LoVo (cell line): Measurements from ENCODE around the gene ANKS1B.

Experiments
- DNase-seq: peaks from one replicate; pipeline ENCODE4 v3.0.0-alpha.2; 2016; ENCODE audit warnings: low spot score

Gene ANKS1B

DNA sequence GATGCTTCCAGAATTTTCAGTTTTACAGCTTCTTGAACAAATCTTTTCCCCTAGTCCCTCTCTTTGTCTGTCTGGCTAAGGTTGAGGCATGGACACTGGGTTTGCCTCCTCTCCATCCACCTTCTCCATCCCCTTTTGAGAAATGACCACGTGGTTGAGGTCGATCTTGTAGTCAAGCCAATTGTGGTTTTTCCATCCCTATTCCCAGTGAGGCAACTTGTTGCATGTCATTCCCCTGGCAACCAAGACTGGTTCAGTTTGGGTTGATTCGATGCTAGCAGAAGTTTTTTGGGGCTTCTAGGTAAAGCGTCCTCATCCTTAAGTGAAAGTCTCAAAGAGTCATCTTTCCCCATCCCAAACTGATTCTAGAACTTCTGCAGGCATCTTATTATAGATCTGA is 1038.9 kb downstream of the ANKS1B start:
- DNase-seq: no peak

DNA sequence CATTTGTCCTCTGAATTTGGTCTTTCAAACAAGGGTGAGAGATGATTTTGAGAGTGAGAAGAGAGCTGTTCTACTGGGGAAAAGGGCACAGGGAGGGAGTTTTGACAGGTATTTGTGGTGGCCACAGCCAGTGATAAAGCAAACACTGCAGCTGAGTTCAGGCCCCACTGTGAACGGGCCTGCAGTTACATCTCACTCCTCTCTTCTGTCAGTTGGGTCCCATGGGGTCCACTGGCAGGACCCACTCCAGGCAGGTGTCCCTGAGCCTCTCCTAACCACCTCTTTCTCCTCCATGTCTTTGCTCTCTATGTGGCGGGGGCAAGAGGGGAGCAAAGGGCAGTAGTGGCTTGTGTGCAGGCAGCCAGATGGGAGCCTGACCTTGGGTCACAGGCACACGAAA is 1044.8 kb downstream of the ANKS1B start:
- no peak for DNase-seq

DNA sequence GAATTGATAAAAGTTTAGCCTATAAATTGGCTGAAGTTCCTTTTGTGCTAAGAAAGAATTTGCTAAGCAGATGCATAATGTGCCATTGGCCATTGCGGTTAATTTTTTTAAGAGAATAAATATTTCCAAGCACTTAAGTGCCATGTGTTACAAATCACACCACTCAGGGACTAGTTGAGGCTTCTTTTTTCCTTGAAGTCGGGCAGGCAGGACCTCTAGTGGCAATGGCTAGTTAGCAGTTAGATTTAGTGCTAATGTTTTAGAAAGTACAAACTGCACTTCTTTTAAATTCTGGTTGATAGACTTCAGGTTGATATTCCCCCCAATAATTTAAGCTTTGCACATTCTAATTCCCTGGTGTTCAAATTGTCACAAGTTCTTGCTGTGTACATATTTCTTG is 1045.4 kb downstream of the ANKS1B start:
- no peak for DNase-seq

DNA sequence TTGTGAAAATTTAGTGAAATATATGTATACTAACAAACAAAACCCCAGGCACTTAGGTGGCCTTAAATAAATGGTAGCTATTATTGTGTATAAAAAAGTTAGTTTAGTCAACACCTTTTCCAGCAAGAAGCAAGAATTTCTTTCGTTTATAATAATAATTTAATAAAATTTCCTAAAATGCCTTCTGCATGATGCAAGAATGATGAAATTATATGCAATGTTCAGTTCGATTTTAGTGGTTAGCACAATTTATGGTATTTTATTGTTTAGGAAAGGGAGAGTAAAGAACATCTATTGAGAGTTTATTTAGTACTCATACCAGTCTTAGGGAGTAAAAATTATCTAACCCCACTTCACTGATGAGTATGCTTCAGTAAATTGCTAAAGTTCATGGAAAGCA is 1048.9 kb downstream of the ANKS1B start:
- no peak for DNase-seq

DNA sequence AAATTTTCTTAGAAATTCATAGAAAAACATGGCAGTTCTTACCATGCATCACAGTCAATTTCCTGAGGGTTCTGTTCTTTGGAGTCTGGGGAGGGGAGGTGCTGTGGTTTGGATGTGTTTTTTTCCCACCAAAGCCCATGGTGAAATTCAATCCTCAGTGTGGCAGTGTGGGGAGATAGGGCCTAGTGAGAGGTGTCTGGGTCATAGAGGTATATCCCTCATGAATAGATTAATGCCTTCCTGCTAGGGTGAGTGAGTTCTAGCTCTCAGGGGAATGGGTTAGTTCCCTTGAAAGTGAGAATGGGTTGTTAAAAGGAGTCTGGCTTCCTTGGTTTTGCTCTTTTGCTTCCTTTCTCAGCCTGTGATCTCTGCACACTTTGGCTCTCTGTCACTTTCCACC is 1061.9 kb downstream of the ANKS1B start:
- DNase-seq: no peak

DNA sequence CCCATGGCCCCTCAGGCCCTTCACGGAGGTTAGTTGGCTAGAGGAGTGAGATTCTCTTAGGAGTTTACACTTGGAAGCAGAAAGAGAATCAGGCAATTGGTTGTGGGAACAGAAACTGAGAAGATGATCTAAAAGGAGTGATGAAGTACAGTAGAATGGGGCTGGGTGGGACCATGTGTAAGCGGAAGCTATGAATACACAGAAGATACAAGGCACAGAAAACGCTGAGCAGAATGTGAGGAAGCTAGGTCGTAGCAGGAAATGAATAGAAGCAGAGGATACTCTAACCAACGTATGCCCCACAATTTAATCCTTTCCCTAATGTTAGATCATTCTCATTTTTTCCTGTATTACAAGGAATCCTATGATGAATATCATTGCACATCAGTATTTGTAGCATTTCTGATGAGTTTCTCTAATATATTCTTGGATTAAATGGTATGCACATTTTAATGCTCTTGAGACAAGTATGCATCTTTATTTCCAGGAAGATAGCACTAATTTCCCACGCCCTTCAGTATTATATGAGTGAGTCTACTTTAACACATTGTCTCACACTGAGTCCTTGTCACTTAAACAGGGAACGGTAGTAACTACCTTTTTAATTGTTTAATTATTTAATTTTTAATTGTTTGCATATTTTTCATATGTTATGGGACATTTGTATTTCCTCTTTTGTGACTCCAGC is 1066.4 kb downstream of the ANKS1B start:
- no peak for DNase-seq

DNA sequence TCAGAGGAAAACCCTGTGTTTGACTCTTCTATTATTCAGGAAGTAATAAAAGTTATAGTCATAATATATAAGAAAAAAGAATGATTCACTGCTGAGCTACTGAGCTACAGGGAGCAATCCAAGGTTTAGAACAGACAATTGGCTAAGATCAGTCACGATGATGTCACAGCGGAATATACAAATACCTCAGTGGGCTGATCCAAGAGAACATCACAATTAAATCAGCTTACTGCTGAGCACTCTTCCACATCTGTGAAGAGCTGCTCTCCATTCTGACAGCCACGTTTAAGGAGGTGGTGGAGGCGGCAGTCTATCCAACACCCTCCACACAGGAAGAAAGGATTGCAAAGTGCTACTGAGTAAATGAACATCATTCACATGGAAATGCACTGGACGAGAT is 1068.6 kb downstream of the ANKS1B start:
- no peak for DNase-seq

DNA sequence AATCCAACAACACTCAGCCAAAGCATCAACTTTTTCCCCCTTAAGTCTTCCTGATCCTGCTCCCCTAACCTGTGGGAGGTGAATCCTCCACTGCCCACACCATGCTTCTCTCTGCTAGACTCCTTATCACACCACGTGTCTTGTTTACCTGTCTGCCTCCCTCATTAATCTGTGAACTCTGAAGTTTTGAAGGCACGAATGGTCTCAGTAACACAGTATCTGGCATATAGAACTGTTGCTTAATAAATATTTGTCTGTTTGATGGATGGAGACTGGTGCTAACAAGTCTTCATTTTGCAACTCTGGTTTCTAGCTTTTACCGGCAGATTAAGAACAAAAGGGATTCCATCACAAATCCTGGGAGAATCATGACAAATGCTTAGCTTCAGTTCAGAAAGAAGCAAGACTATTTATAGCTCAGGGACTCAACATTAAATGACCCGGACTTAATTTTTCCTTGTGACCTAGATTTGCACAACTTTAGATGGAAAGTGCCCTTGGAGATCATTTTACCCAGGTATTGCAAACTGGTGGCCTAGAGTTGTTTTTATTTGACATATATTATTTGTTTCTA is 1072.2 kb downstream of the ANKS1B start:
- DNase-seq: no peak

DNA sequence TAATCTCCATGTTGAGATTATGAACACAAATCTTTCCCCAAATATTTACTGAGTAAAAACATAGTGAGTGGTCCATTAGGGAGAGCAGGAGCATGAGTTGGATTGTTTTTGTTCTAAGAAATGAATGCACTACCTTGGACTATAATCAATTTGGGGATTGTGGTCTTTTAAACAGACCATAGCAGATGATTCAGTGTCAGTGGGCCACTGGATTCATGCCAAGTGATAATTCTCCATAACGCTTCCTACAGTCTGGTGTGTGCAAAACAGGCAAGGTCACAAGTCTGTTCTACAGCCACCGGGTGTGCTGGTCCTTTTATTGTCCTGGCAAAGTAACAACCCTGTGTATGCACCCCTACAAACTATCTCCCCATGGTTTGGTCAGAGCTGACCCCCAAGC is 1073.3 kb downstream of the ANKS1B start:
- no peak for DNase-seq

DNA sequence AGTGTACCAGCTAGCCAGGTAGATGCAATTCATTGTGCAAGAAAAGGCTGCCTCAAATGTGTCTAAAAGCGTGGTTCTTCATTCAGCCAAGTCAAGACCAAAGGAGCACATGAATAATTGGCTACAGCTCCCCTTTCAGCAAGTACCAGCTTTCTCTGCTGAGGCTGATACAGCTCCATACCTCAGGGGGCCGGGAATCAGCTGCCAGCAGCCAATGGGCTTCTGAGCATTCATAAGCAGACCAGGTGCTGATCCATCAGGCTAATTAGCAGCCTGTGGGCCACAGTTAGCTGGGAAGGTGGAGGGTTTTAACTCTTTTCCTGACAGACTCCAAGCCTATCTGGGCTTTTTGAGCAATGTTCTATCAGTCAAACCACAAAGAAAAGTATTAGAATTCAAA is 1075.0 kb downstream of the ANKS1B start:
- no peak for DNase-seq

DNA sequence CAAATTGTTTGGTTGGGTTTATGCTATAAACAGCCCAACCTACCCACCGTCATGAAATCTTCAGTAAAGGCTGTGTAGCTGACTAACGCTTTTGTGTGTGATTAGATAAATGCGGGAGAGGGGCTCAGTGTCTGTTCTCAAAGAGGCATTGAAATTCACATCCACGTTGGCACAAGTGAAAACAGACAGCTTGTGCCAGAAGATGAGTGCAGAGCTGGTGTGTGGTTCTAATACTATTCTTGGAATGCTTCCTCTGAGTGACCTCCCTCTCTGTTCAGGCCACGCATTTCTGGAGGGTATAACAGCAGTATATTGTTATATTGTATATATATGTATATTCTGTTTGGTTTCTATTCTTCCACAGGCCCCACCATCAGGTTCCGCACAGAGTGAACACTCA is 1075.9 kb downstream of the ANKS1B start:
- DNase-seq: no peak

DNA sequence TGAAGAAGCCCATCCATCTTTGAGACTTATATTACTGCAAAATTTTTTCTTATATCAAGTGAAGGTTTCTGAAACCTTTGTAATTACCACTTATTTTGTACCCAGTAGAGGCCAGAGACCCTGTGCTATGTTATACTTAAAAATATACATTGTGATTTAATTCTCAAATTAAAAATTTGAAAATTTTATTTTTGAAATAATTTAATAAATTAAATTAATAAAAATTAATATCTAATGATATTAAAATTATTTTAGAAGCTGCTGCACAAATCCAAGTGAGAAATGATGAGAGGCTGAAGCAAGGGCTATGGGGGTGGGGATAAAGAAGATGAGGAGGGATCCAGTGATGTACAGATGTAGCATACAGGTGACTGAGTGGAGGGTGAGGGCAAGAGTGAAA is 1080.9 kb downstream of the ANKS1B start:
- DNase-seq: no peak

DNA sequence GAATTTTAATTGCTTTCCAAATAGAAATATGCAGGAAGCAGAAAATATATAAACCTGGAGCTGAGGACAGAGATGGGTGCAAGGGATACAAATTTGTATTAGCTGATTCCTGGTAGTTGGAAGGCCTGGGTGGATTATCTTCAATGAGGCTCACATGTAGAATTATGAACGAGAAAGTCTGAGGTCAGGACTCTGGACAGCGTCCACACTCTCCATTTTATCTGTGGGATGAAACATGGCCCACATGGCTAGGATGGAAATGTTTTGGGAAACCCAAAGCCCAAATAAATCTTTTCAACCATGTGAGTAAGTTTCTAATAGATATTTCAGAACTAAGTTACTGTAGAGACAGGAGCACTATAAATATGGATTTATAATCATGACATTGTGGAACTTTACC is 1083.5 kb downstream of the ANKS1B start:
- no peak for DNase-seq

DNA sequence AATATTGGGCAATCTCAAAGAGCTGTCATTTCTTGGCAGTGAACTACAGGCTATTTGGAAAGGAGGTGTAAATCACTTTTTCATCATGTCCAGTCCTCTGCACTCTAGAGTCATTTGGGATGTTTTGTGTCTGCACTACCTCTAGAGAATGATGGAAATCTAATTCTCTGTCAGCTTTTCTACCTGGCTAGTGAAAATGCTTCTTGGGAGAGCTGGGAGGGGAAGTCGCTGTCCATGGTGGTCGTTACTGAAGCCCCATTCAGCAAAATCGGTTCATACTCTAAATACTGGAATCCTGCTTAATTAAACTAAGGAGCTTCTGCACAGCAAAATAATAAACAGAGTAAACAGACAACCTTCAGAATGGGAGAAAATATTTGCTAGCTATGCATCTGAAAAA is 1087.8 kb downstream of the ANKS1B start:
- DNase-seq: no peak

DNA sequence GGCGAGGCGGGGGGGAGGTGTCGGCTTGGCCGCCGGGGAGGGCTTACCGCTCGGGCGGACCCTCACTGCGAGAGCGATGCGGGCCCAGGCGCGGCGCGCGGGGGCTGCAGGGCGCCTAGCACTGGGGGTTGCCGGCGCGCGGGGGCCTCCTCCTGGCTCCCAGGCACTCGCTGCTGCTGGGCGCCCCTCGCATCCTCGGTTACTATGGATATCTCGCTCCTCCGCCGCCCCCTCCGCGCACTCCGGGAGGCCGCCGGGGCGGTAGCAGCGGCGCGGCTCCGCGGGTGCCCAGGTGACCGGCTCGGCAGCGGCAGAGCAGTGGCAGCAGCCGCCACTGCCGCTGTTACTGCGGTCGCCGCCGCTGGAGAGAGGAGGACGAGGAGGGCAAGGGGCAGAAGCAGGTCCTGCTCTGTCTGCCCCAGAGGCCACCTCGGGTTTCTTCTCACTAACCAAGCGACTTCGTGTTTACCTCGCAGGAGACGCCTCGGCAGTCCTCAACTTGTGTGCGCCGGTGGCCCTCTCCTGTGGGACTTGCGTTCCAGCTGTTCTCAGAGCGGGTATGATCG is 1089.6 kb downstream of the ANKS1B start:
- no peak for DNase-seq

DNA sequence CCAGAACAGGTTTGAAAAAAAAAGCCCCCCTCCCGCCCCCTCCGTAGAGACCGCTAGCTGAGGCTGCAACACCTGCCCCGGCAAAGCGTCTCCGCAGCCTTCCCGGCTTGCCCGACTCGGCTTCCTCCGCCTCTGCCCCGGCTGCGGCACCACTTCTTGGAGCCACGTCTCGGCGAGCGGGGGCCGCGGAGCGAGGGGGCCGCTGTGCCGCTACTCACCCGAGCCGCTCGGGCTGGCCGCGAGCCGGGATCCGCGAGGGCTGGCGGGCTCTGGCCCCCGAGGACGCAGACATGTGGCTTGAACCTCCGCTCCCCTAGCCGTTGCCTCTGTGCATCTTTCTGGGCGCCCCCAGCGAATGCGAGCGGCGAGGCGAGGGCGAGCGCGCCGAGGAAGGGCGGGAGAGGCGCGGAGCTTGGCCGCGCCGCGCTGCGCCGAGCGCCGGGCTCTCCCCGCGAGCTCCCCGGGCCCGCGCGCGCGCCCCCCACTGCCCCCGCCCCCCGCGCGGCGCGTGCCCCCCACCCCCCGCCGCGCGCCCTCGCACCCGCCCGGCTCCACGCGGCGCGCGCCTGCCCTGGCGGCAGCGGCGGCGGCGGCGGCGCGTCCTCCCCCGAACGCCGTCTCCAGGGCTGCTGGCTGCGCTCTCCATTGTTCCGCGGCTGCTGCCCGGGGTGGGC is 1090.2 kb downstream of the ANKS1B start:
- DNase-seq: no peak

DNA sequence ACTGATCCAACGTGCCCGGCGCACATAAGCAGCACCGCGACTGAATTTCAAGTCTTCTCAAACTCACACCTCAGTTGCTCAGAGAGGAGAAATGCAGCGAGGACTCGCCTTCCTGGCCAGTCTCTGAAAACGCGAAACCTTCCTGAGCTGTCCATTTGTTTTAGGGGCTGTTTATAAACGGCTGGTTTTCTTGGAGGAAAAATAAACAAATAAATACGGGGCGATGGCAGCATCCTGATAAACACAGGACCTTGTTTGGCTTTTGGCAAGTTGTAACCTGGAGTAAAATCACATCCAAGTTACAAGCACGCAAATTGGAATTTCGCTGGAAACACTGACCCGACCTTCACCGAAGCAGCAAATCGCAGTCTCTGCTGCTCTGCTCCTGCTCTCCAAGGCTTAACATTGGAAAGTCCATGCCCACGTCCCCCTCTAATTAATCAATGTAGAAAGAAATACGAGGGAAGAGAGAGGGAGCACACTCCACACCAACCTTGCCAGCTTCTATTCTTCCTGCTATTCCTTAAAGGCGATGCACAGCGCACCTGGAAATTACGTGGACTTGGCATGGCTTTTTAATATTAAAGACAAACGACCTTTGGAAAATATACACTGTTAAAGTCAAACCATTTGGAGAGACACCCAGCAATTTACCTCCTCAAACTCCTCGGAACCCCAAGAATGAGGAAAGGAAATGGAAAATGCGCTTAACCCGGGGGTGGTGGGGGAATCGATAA is 1090.9 kb downstream of the ANKS1B start:
- DNase-seq: no peak

DNA sequence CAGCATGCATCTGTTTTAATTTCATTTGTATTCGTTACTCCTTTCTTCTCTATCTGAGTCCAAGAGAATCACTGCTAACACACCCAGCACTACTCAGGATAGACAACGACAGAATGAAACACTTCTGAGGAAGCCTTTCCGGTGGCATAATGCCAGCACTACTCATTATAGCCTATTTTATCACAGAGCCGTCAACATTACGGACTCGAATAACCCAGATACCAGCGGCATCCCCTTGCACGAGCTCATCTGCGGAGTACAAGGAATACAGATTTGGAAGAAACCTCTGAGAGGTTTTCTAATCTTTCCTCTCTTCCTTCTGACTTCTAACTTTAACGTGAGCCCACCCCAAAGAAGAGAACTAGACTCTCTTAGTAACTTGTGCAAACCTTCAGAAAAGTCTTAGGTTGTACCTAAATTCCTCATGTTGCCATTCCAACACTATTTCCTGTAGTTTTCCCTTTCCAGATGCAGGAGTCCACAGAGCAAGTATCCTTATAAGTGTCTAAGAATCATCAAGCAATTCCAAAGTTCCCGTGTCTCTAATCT is 1091.5 kb downstream of the ANKS1B start:
- DNase-seq: no peak

DNA sequence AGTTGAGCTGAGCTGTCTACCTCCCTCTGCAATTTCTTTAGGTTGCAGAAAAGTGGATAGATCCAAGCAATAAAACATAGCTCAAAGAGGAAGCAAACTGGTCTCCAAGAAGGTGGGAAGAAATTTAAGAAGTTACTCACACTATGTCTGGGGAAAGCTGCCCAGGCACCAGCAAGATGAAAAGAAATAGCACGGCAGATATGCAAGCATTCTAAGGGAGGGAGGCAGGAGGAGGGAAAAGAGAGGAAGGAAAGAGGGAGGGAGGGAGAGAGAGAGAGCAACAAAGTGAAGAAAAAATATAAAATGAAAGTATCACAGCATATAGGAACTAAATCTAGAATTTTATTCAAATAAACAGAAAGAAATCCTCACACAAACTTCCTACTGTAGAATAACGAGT is 1099.0 kb downstream of the ANKS1B start:
- DNase-seq: no peak

DNA sequence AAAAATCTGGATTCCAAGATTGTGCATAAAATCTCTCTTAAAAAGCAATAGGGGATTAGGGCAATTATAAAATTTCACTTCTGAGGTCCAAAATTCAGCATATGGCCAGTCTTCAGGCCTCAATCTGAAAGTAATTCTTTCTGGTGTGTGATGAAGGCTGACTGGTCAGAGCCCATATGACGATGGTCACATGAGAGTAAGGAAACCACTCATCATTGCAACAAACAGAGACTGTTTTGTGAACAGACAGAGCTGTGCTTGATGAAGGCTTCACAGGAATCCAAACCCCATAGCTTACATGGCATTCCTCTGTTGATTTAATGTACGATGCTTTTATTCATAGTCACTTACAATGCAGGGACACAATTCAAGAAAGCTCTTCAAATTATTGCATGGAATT is 1101.5 kb downstream of the ANKS1B start:
- no peak for DNase-seq

DNA sequence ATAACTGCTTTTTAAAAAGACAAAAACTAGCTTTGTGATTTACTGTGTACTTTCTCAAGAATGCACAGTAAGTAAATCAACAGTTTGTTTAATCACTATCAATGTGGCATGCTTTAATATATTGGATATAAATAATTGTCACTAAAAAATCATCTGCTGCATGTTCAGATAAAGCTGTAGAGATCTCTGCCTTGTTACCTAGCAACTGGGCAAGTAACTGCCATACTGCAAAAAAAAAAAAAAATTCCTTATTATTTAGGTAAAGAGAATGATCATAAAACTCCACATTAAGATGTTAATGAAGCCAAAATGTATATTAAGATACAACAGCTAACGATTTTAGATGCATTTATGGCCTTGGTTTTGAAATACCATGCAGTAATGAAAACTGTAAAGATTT is 1102.2 kb downstream of the ANKS1B start:
- no peak for DNase-seq

DNA sequence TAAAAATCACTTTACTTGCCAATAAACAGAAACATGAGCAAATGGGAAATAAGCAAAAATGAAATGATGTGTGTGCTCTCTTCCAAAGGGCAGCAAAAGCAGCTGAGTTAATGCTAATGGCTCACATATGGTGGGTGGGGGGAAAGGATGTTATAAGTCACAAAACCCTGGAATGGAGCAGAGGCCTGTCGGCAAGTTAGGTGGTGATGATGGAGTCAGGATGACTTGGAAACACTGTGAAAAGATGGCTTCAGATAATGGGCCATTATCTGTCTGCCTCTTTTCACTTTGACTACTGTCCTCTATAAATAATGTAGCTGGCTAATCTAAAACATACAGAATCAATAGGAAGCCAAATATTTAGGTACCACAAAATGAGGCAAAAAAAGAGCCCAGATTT is 1111.0 kb downstream of the ANKS1B start:
- no peak for DNase-seq
